ENCODE results near the gene IMMP2L.

GRCh38 chr7:111262293-111263116 lies 299.8 kb downstream of the IMMP2L start:
- no peak for TF ChIP-seq POLR2AphosphoS5 (IDR thresholded peaks at IDR 0.05)
- TF ChIP-seq POLR2A (IDR thresholded peaks at IDR 0.05; ENCODE audit: low read depth): no peak
- TF ChIP-seq, protein P1, sequence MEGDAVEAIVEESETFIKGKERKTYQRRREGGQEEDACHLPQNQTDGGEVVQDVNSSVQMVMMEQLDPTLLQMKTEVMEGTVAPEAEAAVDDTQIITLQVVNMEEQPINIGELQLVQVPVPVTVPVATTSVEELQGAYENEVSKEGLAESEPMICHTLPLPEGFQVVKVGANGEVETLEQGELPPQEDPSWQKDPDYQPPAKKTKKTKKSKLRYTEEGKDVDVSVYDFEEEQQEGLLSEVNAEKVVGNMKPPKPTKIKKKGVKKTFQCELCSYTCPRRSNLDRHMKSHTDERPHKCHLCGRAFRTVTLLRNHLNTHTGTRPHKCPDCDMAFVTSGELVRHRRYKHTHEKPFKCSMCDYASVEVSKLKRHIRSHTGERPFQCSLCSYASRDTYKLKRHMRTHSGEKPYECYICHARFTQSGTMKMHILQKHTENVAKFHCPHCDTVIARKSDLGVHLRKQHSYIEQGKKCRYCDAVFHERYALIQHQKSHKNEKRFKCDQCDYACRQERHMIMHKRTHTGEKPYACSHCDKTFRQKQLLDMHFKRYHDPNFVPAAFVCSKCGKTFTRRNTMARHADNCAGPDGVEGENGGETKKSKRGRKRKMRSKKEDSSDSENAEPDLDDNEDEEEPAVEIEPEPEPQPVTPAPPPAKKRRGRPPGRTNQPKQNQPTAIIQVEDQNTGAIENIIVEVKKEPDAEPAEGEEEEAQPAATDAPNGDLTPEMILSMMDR (IDR thresholded peaks at IDR 0.05): no peak

Measured in esophagus muscularis mucosa (tissue), 3 donors.